ENCODE data around the gene FHIP1A. TPM values are rescaled to one million over a fixed set of nuclear protein-coding genes. Genes with fewer than 3 reads are reported as not detected.
"Not testable (repeated sequence)": the region's sequence is repeated elsewhere in the genome, so short reads cannot be mapped to it uniquely, and the experiment has no call there.

Gene FHIP1A
- total RNA-seq, 3 donors from 2014 or later: 21.6 to 53.1 (median 29.1) TPM

- DNase-seq: no peak
- Histone ChIP-seq H3K36me3 (ENCODE audit: low read depth) (no peaks in the 10 kb centered on the region), H3K4me3 (no peak overlapping the region), H3K9me3 (no peaks in the 10 kb centered on the region), H3K4me1 (ENCODE audit: low read depth) (no peaks in the 10 kb centered on the region)
- TF ChIP-seq CTCF (IDR thresholded peaks at IDR 0.05): no peak
- intact Hi-C loops (cut with DNase I, micrococcal nuclease): no loop called here
- ATAC-seq: no peak
Measured at GRCh38 chr4:151376540-151376939, 32.4 kb upstream of the FHIP1A start.

- intact Hi-C loops (cut with DNase I, micrococcal nuclease): no loop called here
- TF ChIP-seq CTCF (IDR thresholded peaks at IDR 0.05): no peak
- no peaks in the 10 kb centered on the region for H3K36me3 ChIP-seq (ENCODE audit: low read depth)
Measured at GRCh38 chr4:151389311-151389710, 19.7 kb upstream of the FHIP1A start.

DNA sequence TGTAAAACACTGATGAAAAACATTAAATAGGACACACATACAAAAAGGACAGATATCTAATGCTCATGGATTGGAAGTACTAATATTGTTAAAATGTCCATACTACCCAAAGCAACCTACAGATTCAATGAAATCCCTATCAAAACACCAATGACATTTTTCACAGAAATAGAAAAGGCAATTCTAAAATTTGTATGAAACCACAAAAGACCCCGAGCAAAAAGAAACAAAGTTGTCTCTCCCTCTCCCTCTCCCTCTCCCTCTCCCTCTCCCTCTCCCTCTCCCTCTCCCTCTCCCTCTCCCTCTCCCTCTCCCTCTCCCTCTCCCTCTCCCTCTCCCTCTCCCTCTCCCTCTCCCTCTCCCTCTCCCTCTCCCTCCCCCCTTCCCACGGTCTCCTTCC is 19.2 kb upstream of the FHIP1A start:
- H3K4me3 ChIP-seq; intact Hi-C loops (cut with DNase I, micrococcal nuclease): not testable (repeated sequence)

More at GRCh38 chr4:151389311-151389710, 19.7 kb upstream of the FHIP1A start:
- Histone ChIP-seq H3K9me3 (no peaks in the 10 kb centered on the region), H3K4me3 (no peak overlapping the region), H3K4me1 (ENCODE audit: low read depth) (no peaks in the 10 kb centered on the region)
- DNase-seq (no peak), ATAC-seq (no peak)

GRCh38 chr4:151395873-151396272 is 13.1 kb upstream of the FHIP1A start:
- ATAC-seq: no peak
- no peak for TF ChIP-seq CTCF (IDR thresholded peaks at IDR 0.05)
- Histone ChIP-seq H3K36me3 (ENCODE audit: low read depth) (no peaks in the 10 kb centered on the region), H3K4me3 (no peak overlapping the region), H3K4me1 (ENCODE audit: low read depth) (no peaks in the 10 kb centered on the region), H3K9me3 (no peaks in the 10 kb centered on the region)
- intact Hi-C loops (cut with DNase I, micrococcal nuclease): no loop called here
- no peak for DNase-seq

More for the DNA sequence above, 19.2 kb upstream of the FHIP1A start:
- not testable (repeated sequence) for H3K36me3 ChIP-seq (ENCODE audit: low read depth); H3K9me3 ChIP-seq; H3K4me1 ChIP-seq (ENCODE audit: low read depth); ATAC-seq; DNase-seq

DNA sequence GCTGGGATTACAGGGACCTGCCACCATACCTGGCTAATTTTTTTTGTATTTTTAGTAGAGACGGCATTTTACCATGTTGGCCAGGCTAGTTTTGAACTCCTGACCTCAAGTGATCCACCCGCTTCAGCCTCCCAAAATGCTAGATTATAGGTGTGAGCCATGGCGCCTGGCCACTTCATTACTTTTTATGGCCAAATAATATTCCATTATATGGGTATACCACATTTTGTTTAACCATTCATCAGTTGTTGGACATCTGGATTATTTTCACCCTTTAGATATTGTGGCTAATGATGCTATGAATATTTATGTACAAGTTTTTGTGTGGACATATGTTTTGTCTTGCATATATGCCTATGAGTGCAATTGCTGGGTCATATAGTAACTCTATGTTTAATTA is 8.6 kb upstream of the FHIP1A start:
- Histone ChIP-seq H3K36me3 (ENCODE audit: low read depth) (no peaks in the 10 kb centered on the region), H3K4me3 (no peak overlapping the region), H3K9me3 (no peaks in the 10 kb centered on the region), H3K4me1 (ENCODE audit: low read depth) (no peaks in the 10 kb centered on the region)
- ATAC-seq: no peak
- DNase-seq: no peak
- intact Hi-C loops (cut with DNase I, micrococcal nuclease): no loop called here
- no peak for TF ChIP-seq CTCF (IDR thresholded peaks at IDR 0.05)

- H3K36me3 ChIP-seq (ENCODE audit: low read depth): no peaks in the 10 kb centered on the region
- H3K4me3 ChIP-seq: no peak overlapping the region
- no peaks in the 10 kb centered on the region for H3K9me3 ChIP-seq
- DNase-seq (no peak), ATAC-seq (peak; percentile 15)
- intact Hi-C loops (cut with DNase I, micrococcal nuclease): no loop called here
- TF ChIP-seq CTCF (IDR thresholded peaks at IDR 0.05): no peak
- no peaks in the 10 kb centered on the region for H3K4me1 ChIP-seq (ENCODE audit: low read depth)
Measured at GRCh38 chr4:151401739-151402138, 7.2 kb upstream of the FHIP1A start.

All from mucosa of descending colon (tissue), 3 donors.